K562 (cell line): ENCODE results near the gene NAT14. TPM values are rescaled to one million over a fixed set of nuclear protein-coding genes. Genes with fewer than 3 reads are reported as not detected.
A peak's percentile ranks its signal among the peaks of the same experiment; 100 is the strongest.

ENCODE experiments used
- ATAC-seq: fragments of 200-7000 bp; cut with Tn5 transposase; 3 replicates; pipeline ENCODE4 v1.9.1; 2020; ENCODE audit warnings: moderate library complexity
- BruUV-seq: library from RNA; stranded (reverse); fragments of 400-500 nt; replicated peaks from 2 replicates; lab custom pipeline; 2021; lab: Mats Ljungman, UMichigan
- CTCF ChIA-PET: fragments of 300-600 bp; formaldehyde crosslinking; extraction: SDS; loops from one replicate; lab custom pipeline; 2021; ENCODE audit warnings: low intra/inter-chr PET ratio; lab: Yijun Ruan, JAX
- POLR2A ChIA-PET: fragments of 300-600, 350-650 bp; sonication (Branson Sonifier 250); formaldehyde crosslinking; extraction: SDS; loops from one replicate; lab custom pipeline; 2021; ENCODE audit warnings: antibody characterized with exemption, inconsistent platforms; lab: Yijun Ruan, JAX
- DNase-seq, 4 experiments: peaks; one replicate each; pipeline versions ENCODE4 v3.0.0 to v3.0.0-alpha.2; 2011 to 2018; ENCODE audit warnings: low spot score in 3 of 4, mixed read lengths in 3 of 4; ENCODE audit errors: extremely low read depth in 1 of 4
- FAIRE-seq: peaks from 2 replicates; lab custom pipeline; 2011; peaks lifted over from hg19 to GRCh38; lab: Jason Lieb, UNC
- H2AFZ ChIP-seq: 2 replicates; pipeline ENCODE4 v1.6.0; 2011; ENCODE audit warnings: low read depth, low read length, control low read depth, inconsistent platforms
- H3K27ac ChIP-seq: fragments of 200-600 bp; 3 replicates; pipeline ENCODE4 v1.8.0; 2011; ENCODE audit warnings: low read depth, mild to moderate bottlenecking, control low read depth, inconsistent platforms, low read length, moderate library complexity, mixed read lengths; ENCODE audit errors: extremely low read depth
- H3K27me3 ChIP-seq, 2 experiments: fragments of 300-600 bp in 1 of 2; 2 replicates in 1 of 2; 3 replicates in 1 of 2; pipeline versions ENCODE4 v1.6.0 to v1.8.0; 2011; ENCODE audit warnings: inconsistent platforms in 2 of 2, low read length in 2 of 2, mild to moderate bottlenecking in 1 of 2, mixed read lengths in 1 of 2, moderate library complexity in 1 of 2; ENCODE audit not compliant: control insufficient read depth in 2 of 2, insufficient read depth in 2 of 2
- H3K36me3 ChIP-seq: fragments of 300-600 bp; 3 replicates; pipeline ENCODE4 v1.8.0; 2011; ENCODE audit warnings: mild to moderate bottlenecking, low read length, inconsistent platforms; ENCODE audit not compliant: control insufficient read depth, insufficient read depth
- H3K4me1 ChIP-seq, 2 experiments: fragments of 200-600 bp in 1 of 2; replicated peaks in 1 of 2; 2 replicates in 1 of 2; 3 replicates in 1 of 2; pipeline versions ENCODE4 v1.5.1 to v1.8.0; 2011; ENCODE audit warnings: inconsistent platforms in 2 of 2, low read length in 2 of 2, mild to moderate bottlenecking in 1 of 2, mixed read lengths in 1 of 2, moderate library complexity in 1 of 2; ENCODE audit not compliant: control insufficient read depth in 2 of 2, insufficient read depth in 2 of 2
- H3K4me2 ChIP-seq: 2 replicates; pipeline ENCODE4 v1.6.1; 2011; ENCODE audit warnings: low read length, control low read depth, inconsistent platforms, mixed read lengths; ENCODE audit not compliant: insufficient read depth
- H3K4me3 ChIP-seq: fragments of 200-600 bp; sonication (generic), shearing (Covaris generic); 2 replicates; pipeline ENCODE4 v1.5.1; 2016; ENCODE audit warnings: control low read depth, inconsistent platforms
- H3K79me2 ChIP-seq: fragments of 200-600 bp; 3 replicates; pipeline ENCODE4 v1.8.0; 2011; ENCODE audit warnings: low read length, inconsistent platforms; ENCODE audit not compliant: control insufficient read depth, insufficient read depth
- H3K9ac ChIP-seq, 2 experiments: 2 replicates each; pipeline versions ENCODE4 v1.6.0 to v1.6.1; 2011; ENCODE audit warnings: low read depth in 2 of 2, low read length in 2 of 2, control low read depth in 1 of 2, inconsistent platforms in 1 of 2, mild to moderate bottlenecking in 1 of 2, mixed read lengths in 1 of 2; ENCODE audit not compliant: insufficient read depth in 1 of 2
- H3K9me1 ChIP-seq: one replicate; pipeline ENCODE4 v1.6.0; 2011; ENCODE audit warnings: inconsistent platforms, mild to moderate bottlenecking, low read length, moderate library complexity; ENCODE audit not compliant: control insufficient read depth, insufficient read depth
- H3K9me3 ChIP-seq: replicated peaks from 2 replicates; pipeline ENCODE4 v1.5.1; 2011; ENCODE audit warnings: low read depth, low read length, inconsistent platforms; ENCODE audit not compliant: control insufficient read depth, insufficient read depth
- H4K20me1 ChIP-seq: replicated peaks from 2 replicates; pipeline ENCODE4 v1.6.1; 2011; ENCODE audit warnings: low read length, inconsistent platforms, mixed read lengths; ENCODE audit not compliant: control insufficient read depth, insufficient read depth
- AFF1 ChIP-seq, 2 experiments: fragments of 450-650 bp; IDR thresholded peaks; 2 replicates each; pipeline ENCODE4 v1.6.1; 2018; ENCODE audit warnings: mild to moderate bottlenecking in 2 of 2, low read depth in 1 of 2; ENCODE audit not compliant: partially characterized antibody in 2 of 2
- CBFB ChIP-seq: sonication (generic); formaldehyde crosslinking; IDR thresholded peaks from 2 replicates; pipeline ENCODE4 v1.4.0; 2020; ENCODE audit warnings: mild to moderate bottlenecking, missing genetic modification reagents
- CC2D1A ChIP-seq: fragments of 450-650 bp; IDR thresholded peaks from 2 replicates; pipeline ENCODE4 v1.6.1; 2017; ENCODE audit warnings: mild to moderate bottlenecking
- CTBP1 ChIP-seq: fragments of 450-650 bp; IDR thresholded peaks from 2 replicates; pipeline ENCODE4 v1.6.1; 2016; ENCODE audit warnings: borderline replicate concordance
- HDAC2 ChIP-seq: fragments of 450-650 bp; IDR thresholded peaks from 2 replicates; pipeline ENCODE4 v1.6.1; 2016; ENCODE audit warnings: mild to moderate bottlenecking
- HMGN3 ChIP-seq: IDR thresholded peaks from 2 replicates; pipeline ENCODE4 v1.6.1; 2011; ENCODE audit warnings: borderline replicate concordance, low read depth, mild to moderate bottlenecking, mixed read lengths, low read length; ENCODE audit not compliant: insufficient read length; ENCODE audit errors: extremely low read depth
- KAT8 ChIP-seq: fragments of 450-650 bp; IDR thresholded peaks from 2 replicates; pipeline ENCODE4 v1.6.1; 2016; ENCODE audit warnings: low read depth, mild to moderate bottlenecking
- KDM2B ChIP-seq: fragments of 250-450 bp; sonication (Bioruptor Pico); IDR thresholded peaks from 2 replicates; pipeline ENCODE4 v1.8.0; 2021; ENCODE audit warnings: mild to moderate bottlenecking, moderate library complexity
- MTA3 ChIP-seq: fragments of 450-650 bp; formaldehyde crosslinking; IDR thresholded peaks from 2 replicates; pipeline ENCODE4 v1.6.1; 2017; ENCODE audit warnings: mild to moderate bottlenecking, borderline replicate concordance
- OTX1 ChIP-seq: fragments of 450-650 bp; formaldehyde crosslinking; IDR thresholded peaks from 2 replicates; pipeline ENCODE4 v1.4.0; 2022; ENCODE audit warnings: mild to moderate bottlenecking
- PHB2 ChIP-seq: fragments of 450-650 bp; IDR thresholded peaks from 2 replicates; pipeline ENCODE4 v1.6.1; 2017; ENCODE audit warnings: low read depth
- POLR3A ChIP-seq: IDR thresholded peaks from 2 replicates; pipeline ENCODE4 v1.6.1; 2011; ENCODE audit warnings: borderline replicate concordance, mild to moderate bottlenecking, moderate library complexity; ENCODE audit not compliant: insufficient read length, insufficient read depth; ENCODE audit errors: extremely low read depth
- RBM39 ChIP-seq: fragments of 200-400 bp; formaldehyde crosslinking; optimal IDR thresholded peaks from 2 replicates; pipeline ENCODE3; 2018; ENCODE audit warnings: low read depth, low read length
- SMARCE1 ChIP-seq: fragments of 450-650 bp; IDR thresholded peaks from 2 replicates; pipeline ENCODE4 v1.7.1; 2016; ENCODE audit warnings: mild to moderate bottlenecking
- ZKSCAN1 ChIP-seq: fragments of 150-350 bp; IDR thresholded peaks from 2 replicates; pipeline ENCODE4 v1.6.1; 2016; ENCODE audit warnings: low read depth, low read length
- ZNF121 ChIP-seq: sonication (generic); formaldehyde crosslinking; conservative IDR thresholded peaks from 2 replicates; pipeline ENCODE4 v1.8.0; 2022; ENCODE audit warnings: missing genetic modification reagents
- ZNF175 ChIP-seq: fragments of 200-800 bp; sonication (Bioruptor generic); IDR thresholded peaks from 2 replicates; pipeline ENCODE4 v1.6.1; 2016; ENCODE audit warnings: low read depth, mild to moderate bottlenecking, missing genetic modification characterization, missing compliant biosample characterization
- ZNF766 ChIP-seq: fragments of 200-800 bp; sonication (Bioruptor generic); conservative IDR thresholded peaks from 2 replicates; pipeline ENCODE4 v1.6.1; 2016; ENCODE audit warnings: missing genetic modification characterization, missing compliant biosample characterization
- ZSCAN32 ChIP-seq: fragments of 450-650 bp; formaldehyde crosslinking; IDR thresholded peaks from 2 replicates; pipeline ENCODE4 v1.4.0; 2020; ENCODE audit warnings: mild to moderate bottlenecking, moderate library complexity
- WGBS: fragments of 100-300 bp; shearing (Covaris generic); methylation state at CpG from one replicate; pipeline ENCODE4 v1.1.6; 2016; ENCODE audit warnings: low coverage, mixed read lengths; ENCODE audit not compliant: insufficient coverage; ENCODE audit errors: missing lambda C conversion rate; 5-methylcytosine and 5-hydroxymethylcytosine counted together
- in situ Hi-C: fragments of 300-500 bp; cut with MboI; formaldehyde crosslinking; loops from 4 replicates; pipeline ENCODE4 v1.15.0; 2018; ENCODE audit warnings: inconsistent platforms, mixed read lengths
- intact Hi-C: fragments of 100-400 bp; cut with micrococcal nuclease; formaldehyde crosslinking; loops from 2 replicates; pipeline ENCODE4 v1.14.2; 2022
- polyA plus RNA-seq, 8 experiments: library from polyadenylated mRNA; depleted of rRNA in 4 of 8; stranded (reverse) in 5 of 8; unstranded in 3 of 8; fragments of >200 nt; fragmentation: Nextera tagmentation in 2 of 8; fragmentation: Illumina TruSeq in 1 of 8; extraction: Ambion mirVana in 2 of 8; extraction: Trizol in 1 of 8; gene quantifications; 2 replicates each; pipeline versions ENCODE4 v1.2.1 to v1.2.3, GENCODE V29; 2011 to 2014; ENCODE audit warnings: inconsistent platforms in 1 of 8, missing spikeins in 1 of 8
- total RNA-seq, 7 experiments: library from RNA; depleted of rRNA in 6 of 7; stranded (reverse); fragments of >200 nt in 6 of 7; fragmentation: Illumina TruSeq in 2 of 7; extraction: Trizol in 2 of 7; gene quantifications; 2 replicates each; pipeline versions ENCODE4 v1.2.1 to v1.2.3, GENCODE V29; 2011 to 2021; ENCODE audit warnings: low replicate concordance in 1 of 7

Gene NAT14
- total and polyA plus RNA-seq, 9 of the 15 experiments (the other 6 are each of a cell fraction or from before 2014, with no cell fraction given) = 2.4 to 77.0 (median 26.7) TPM

- Histone ChIP-seq H3K36me3 (no peaks in the 10 kb centered on the region), H3K9me1 (no peaks in the 10 kb centered on the region), H3K79me2 (no peaks in the 10 kb centered on the region), H3K27ac (peak overlapping the region; percentile 91), H4K20me1 (no peaks in the 10 kb centered on the region), H3K4me1 (peaks cover 23 to 58% of the 10 kb centered on the region in 2 experiments; a peak in 4 of 5 replicates), H3K4me2 (peak overlapping the region; percentile 82), H3K9me3 (no peaks in the 10 kb centered on the region), H3K4me3 (no peak overlapping the region), H3K9ac (peak overlapping the region; percentile 64 to 78), H2AFZ (peak overlapping the region; percentile 93), H3K27me3 (no peaks in the 10 kb centered on the region)
- ChIA-PET CTCF (no interaction called here), POLR2A (interaction anchor here (0.5 to 2.3 kb wide), 12 partner anchors 9 to 429 kb away, joined by 3 to 26 read pairs (median 4); partner anchors contain the start of genes GP6, NAT14, UBE2S and ZNF628)
- BruUV-seq = no TSS peak
- DNase-seq (peak; percentile 77 to 86 (median 83)), ATAC-seq (peak; percentile 97), FAIRE-seq (peak; percentile 94)
- 2% methylated on average over 25 of the region's 29 CpGs for WGBS
- intact Hi-C loops (loop anchor here (2.0 kb wide), 1 partner anchor 37 kb away; no protein-coding TSS in a partner anchor), in situ Hi-C loops (no loop called here)
- TF ChIP-seq CTBP1 = peak; percentile 97
- peak; percentile 49; the same call in 1 of the 2 replicates for TF ChIP-seq MTA3
- peak; percentile 99 for TF ChIP-seq ZNF175 (CRISPR knock-in tag)
- TF ChIP-seq OTX1 = peak; percentile 68; the same call in 1 of the 2 replicates
- TF ChIP-seq ZNF766 (CRISPR knock-in tag) = 0 out of 2 replicates have a peak, but pooled peaks have one; percentile 6
- TF ChIP-seq POLR3A = no peak
- TF ChIP-seq ZNF121 (CRISPR knock-in tag) = no peak
- peak; percentile 46; the same call in 1 of the 2 replicates for TF ChIP-seq PHB2
- TF ChIP-seq KAT8 = no peak
- no peak; the same call in 1 of the 2 replicates for TF ChIP-seq ZSCAN32 (CRISPR knock-in tag)
- TF ChIP-seq HDAC2 = peak; percentile 97
- TF ChIP-seq HMGN3 = peak; percentile 66
- TF ChIP-seq ZKSCAN1 = no peak
- TF ChIP-seq CBFB = peak; percentile 19; the same call in 1 of the 2 replicates
- TF ChIP-seq SMARCE1 = peak; percentile 95
- TF ChIP-seq AFF1 (IDR thresholded peaks at IDR 0.05; ENCODE audit: low read depth in 1 of 2, partially characterized antibody in 2 of 2) = peak in 1 of 2 experiments; percentile 62
- TF ChIP-seq RBM39 = no peak
- no peak for TF ChIP-seq KDM2B (CRISPR knock-in tag)
- TF ChIP-seq CC2D1A = peak; percentile 54; the same call in 1 of the 2 replicates
Observed at GRCh38 chr19:55467236-55468053, 17.5 kb upstream of the NAT14 start.
